SH-SY5Y (cell line): ENCODE measurements around the gene PPP1R16B.

Experiments
- GATA2 ChIP-seq: IDR thresholded peaks from 2 replicates; pipeline ENCODE4 v1.6.1; 2011; ENCODE audit warnings: mild to moderate bottlenecking, low read depth, low read length
- GATA3 ChIP-seq: IDR thresholded peaks from 2 replicates; pipeline ENCODE4 v1.6.1; 2011; ENCODE audit warnings: low read depth, mild to moderate bottlenecking, low read length, moderate library complexity

DNA sequence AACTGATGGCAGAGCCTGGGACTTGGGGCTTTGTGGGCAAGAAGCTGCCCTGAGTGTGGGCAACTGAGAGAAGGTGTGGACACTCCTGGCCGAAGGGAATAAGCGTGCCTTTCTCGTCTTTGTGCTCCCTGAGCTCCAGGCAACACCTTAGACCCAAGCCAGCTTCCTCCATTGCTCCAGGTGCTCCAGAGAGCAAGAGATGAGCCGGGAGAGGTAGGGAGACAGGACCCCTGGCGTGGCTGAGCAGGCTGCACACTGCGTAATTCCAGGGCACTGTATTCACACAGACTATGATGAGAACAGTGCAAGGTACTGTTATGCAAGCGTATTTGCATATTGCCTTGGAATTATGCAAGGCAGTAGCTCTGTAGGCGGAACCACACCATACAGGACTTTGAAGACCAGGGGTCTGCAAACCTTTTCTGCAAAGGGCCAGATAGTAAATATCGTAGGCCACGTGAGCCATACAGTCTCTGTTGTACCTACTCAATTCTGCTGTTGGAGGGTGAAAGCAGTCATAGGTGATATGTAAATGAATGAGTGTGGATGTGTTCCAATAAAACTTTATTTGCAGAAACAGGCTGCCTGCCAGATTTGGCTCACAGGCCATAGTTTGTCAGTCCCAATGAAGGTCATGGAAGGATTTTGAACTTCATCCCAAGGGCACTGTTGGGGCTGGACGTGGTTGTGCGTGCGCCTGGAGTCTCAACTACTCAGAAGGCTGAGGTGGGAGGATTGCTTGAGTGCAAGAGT is 78.7 kb downstream of the PPP1R16B start:
- TF ChIP-seq GATA2 (no peak), GATA3 (no peak)
